HG03045 (cell line): ENCODE results near the gene RNF181.
"Not testable (repeated sequence)": the region's sequence is repeated elsewhere in the genome, so short reads cannot be mapped to it uniquely, and the experiment has no call there.

Experiments
- ATAC-seq: cut with Tn5 transposase; IDR thresholded peaks from one replicate; pipeline ENCODE4 v1.9.1; 2021; ENCODE audit warnings: mild to moderate bottlenecking, moderate library complexity; ENCODE audit not compliant: unreplicated experiment

RNF181 gene

DNA sequence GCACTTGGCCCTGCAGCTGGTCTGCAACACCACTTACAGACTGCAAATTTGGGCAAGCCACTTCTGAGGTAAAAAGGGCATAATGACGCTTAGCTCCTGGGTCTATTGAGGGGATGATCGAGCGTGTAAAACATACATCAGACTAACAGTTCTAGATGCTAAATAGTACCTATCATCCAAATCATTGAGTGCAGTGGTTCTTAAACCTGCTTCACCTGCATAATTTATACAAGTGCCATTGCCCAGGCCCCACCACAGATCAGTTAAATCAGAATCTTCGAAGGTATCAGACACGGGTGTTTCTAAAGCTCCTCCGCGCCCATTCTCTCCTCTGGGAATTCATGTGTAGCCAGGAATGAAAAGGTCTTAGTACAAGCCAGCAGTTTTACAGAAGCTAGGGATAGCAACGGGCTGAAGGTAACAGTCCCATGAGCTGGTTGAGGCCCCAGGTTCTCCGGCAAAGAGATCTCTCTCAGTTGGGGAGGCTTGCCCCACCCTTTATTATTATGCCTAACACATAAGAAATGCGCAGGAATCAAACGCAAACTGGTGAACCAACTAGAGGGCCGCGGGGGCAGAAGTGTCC is 737 bp upstream of the RNF181 start:
- no peak for ATAC-seq

DNA sequence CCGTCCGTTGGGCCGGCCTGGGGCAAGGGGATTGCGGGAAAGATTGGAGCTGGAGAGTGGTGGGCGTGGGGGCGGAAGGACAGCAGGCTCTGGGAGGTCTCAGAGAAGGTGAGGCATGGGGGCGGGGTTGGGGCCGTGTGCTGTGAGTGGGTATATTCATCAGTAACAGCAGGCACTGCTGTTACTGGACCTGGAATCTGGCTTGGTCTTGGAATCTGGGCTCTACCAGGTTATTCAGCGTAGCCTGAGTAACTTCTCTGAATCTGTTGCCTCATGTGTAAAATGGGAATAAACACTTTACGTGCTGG is 435 bp downstream of the RNF181 start:
- no peak for ATAC-seq

DNA sequence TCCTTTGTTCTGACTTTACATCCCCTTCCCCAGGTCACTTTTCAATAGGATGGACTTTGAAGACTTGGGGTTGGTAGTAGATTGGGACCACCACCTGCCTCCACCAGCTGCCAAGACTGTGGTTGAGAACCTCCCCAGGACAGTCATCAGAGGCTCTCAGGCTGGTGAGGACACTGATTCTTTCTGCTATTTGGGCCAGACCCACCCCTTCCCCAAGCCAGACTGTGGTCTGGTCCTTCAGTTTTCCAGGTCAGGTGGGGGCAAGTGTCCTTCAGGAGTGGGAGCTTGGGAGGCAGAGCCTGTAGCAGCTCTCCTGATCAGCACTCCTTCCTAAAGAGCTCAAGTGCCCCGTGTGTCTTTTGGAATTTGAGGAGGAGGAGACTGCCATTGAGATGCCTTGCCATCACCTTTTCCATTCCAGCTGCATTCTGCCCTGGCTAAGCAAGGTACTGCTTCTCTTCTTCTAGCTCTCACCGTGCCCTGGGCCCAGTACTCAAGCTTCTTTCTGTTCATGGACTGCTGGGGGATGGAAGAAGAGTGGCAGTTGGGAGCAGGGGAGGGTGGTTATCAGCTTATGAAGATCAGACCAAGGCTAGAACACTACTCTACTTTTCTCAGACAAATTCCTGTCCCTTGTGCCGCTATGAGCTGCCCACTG is 1.1 kb downstream of the RNF181 start:
- ATAC-seq: no peak

DNA sequence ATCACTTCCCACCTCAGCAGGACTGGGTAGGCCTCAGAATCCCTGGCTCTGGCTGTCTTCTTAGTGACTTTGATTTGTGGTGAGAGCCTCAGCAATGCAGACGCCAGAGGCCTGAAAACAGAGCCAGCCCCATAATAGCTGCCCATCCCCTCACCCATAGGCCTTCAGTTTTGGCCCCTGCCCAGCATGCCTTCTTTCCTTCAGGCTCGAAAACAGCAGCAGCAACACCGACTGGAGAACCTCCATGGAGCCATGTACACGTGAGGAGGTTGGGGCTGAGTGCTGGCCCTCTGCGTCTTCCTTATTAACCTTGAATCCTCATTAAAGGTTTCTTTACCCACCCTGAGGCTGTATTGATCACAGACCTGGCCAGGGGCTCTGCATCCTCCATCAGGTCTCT is 1.7 kb downstream of the RNF181 start:
- no peak for ATAC-seq

DNA sequence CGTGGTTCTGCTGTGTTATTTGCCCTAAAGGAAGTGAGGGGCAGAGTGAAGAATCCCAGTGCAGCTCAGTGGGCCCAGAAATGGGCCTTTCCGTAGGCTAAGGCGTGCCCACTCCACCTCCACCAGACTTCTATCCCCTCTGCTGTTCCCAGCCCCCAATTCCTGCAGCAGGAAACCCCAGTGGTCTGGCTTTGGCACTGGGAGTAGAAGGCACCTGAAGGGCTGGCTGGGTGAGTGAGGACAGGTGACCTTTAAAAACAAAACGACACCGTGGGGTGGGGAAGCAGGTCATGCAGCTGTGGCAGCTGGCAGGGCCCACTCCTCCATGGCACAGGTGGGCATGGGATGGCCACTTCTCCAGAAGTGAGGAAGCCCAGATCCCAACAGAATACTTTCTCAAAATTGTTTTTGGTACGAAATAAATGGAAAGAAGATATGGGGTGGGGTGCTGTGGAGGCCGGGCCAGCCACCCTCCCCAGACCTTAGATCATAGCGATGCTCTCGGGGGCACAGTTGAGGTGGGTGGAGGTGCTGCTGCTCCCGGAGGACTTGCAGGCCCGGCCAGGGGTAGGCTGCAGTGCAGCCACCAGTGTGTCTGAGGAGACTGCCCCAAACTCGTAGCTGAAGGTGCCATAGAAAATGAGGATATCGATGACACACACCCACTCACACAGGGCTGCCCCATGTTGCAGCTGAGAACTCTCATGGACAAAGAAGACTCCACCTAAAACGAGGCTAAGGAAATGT is 3.2 kb downstream of the RNF181 start:
- no peak for ATAC-seq

DNA sequence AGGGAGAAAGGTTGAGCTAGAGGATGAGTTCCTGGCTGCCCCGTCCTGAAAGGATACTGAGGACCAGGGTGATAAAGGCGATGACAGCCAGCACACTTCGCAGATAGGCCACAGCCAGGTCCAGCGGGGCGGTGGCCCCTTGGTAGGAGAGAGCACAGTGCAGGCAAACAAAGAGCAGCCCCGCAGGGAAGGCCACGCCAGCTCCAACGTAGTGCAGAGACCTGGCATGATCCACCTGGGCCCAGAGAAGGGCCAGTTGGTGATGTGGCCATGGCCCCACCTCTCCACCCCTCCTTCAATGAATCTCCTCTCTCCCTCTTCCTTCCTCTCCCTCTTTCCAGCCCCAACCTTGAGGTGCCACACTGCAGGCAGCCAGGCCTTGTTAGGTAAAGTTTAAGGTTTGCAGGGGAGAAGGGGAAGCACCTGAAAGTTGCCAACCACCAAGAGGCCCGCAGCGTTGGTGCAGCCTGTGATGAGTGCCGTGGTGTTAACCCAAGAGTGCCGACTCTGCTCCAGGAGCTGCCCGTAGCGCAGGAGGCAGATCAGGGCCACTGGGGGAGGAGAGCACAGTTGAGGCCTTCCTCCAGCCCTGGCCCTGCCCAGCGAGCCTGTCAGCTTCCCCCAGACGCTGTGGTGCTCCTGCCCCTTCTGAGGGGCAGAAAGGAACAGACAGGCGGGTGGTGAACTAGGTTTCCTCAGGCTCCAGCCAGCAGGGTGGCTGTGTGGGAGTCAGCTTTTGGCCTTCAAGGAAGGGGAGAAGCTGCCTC is 4.1 kb downstream of the RNF181 start:
- ATAC-seq: no peak

DNA sequence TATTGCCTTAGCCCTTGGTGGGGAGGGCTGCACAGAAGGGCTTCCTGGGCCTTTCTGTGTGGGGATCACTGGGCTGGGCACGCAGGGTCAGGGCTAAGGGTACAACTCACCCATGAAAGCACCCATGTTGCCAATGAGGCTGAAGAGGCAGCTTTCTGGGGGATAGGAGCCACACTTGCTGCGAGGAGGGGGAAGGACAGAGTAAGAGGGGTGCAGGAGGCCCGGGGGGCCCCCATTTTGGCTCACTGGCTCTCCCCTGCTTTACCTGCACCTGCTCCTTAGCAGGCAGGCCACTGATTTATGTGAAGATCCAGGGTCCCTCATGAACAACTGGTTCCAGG is 4.7 kb downstream of the RNF181 start:
- no peak for ATAC-seq

DNA sequence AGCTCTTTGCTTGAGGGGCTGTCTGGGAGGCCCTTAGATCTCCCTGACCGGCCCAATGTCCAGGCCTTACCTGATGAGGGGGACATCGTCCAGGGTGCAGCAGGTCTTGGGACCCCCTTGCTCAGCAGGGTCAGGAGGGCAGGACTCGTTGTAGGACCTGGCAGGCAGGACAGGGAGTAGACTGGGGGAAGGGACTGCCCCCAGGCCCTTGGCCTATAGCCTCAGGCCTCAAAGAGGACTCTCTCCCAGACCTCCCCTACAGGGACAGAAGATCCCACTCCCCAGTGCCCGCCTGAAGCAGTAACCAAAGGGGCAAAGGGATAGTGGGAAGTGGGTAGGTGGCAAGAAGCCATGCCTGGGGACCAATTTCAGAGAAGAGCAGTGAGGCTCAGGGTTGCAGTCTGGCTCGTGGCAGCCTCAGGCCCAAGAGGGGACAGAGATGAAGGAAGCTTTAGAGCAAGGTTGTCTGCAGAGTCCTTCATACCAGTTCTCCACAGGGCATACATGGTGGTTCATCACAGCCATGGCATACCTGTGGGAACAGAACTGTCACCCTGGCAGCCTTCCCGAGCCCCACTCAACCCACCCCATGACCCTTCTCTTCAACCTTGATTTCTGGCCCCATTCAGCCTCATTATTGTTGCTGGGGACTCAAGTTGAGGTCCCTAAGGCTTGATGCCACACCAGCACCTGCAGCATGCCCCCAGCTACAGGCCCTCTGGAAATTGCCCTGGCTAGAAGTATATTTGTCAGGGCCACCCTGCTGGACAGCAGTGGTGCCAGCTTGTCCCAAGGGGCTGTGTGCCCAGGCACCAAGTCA is 5.6 kb downstream of the RNF181 start:
- no peak for ATAC-seq

DNA sequence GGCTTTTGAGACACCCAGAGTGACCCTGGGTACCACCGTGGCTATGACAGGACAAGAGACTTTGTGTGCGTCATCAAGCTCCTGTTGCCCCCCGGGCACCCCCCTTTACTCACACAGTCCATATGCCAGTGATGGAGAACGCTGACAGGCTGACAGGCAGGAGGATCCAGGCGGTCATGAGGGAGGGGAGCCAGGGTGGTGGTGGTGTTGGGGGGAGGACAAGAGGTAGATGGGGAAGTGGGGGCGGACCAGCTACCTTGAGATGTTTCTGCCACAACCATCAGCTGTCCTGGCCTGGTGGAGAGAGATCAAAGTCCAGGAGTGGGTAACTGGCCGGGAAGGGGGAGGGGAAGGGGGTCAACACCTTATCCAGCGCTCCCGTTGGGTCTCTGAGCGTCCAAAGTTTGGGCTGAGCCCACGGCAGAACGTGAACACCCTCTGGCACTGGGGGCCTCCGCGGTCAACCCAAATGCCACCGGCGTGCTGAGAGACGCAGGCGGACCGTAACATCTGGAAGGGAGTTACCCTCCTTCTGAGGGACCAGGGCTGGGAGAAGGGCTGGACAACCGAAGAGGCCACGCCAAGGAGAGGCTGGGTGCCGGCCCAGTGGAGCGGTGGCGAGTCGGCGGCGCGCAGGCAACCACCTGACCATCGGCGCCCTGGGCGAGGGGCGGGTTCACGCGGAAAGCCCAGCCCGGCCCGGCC is 6.4 kb downstream of the RNF181 start:
- peak; percentile 44 for ATAC-seq

DNA sequence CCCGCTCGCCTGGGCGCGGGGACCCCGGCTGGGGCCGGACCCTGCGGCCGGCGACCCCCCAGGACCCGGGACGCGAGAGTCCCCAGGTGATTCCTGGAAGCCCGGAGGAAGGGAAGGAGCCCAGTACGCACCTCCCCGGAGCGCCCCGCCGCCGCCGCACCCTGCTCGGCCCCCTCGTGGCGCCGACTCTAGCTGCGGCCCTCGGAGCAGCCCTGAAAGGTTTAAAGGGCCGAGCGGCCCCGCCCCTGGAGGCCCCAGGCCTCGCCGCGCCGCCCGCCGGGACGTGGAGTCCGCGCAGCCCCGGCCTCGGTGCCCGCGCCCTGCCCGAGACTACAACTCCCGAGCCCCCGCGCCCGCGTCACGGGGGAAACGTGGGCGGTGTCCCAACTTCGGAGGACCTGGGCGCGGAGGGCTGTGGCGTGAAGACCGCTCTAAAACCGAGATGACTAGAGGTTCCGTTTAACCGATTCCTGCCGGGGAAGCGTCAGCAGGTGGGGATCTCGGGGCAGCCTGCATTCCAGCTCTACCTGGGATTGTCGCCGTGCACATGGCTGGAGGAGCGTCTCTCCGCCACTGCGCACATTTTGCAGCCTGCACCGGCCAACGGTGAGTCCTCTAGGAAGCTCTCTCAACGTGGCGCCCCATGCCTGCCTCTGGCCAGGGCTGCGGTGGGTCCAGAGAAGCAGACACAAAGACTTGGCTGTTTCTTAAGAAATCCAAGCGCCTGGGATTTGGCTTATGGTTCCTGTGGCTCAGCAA is 7.1 kb downstream of the RNF181 start, which contains the start of gene TMEM150A:
Gene TMEM150A, minus strand, starts transcription at position 223 of the 759 bp plus-strand sequence. CDS start 750 bp downstream, outside the sequence.
- ATAC-seq: peak; percentile 96

DNA sequence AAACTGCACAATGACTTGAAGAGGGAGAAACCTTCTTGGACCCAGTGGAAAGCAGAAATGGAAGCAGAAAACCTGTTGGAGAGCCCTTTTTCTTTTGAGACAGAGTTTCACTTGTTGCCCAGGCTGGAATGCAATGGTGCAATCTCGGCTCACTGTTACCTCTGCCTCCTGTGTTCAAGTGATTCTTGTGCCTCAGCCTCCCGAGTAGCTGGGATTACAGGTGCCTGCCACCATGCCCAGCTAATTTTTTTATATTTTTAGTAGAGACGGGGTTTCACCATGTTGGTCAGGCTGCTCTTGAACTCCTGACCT is 8.5 kb downstream of the RNF181 start:
- not testable (repeated sequence) for ATAC-seq

DNA sequence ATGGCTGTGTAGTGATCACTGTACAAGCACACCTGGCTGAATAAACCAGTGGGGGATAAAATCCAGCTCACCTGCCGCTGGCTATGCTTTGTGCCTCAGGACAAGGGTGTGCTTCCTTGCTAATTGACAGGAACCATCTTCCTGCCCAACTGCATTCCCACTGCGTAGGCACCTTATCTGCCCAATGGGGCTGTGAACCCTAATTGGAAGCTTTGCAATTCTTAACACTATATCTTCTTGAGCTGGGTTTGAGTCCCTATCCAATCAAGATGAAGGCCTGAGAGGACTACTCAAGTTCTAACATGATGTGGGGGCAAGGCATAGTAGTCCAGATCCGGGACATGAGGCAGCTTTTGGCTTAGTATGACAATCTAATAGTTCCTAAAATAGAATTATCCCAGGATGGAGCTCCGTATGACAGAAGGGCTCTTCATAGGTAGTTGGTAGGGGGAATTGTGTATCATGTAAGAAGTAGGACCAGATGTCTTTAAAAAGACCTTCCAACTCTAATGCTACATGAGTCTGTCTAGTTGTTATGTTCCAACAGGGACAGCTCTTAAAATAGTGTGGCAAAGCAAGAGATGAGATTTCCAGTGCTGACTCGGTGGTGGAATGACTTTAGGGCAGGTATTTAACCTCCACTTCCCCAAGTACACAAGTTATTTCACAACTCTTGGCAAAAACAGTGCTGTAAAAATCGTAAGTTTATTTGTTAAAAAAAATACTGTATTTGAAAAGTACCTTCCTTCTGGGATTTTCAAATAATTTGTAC is 9.2 kb downstream of the RNF181 start:
- no peak for ATAC-seq

DNA sequence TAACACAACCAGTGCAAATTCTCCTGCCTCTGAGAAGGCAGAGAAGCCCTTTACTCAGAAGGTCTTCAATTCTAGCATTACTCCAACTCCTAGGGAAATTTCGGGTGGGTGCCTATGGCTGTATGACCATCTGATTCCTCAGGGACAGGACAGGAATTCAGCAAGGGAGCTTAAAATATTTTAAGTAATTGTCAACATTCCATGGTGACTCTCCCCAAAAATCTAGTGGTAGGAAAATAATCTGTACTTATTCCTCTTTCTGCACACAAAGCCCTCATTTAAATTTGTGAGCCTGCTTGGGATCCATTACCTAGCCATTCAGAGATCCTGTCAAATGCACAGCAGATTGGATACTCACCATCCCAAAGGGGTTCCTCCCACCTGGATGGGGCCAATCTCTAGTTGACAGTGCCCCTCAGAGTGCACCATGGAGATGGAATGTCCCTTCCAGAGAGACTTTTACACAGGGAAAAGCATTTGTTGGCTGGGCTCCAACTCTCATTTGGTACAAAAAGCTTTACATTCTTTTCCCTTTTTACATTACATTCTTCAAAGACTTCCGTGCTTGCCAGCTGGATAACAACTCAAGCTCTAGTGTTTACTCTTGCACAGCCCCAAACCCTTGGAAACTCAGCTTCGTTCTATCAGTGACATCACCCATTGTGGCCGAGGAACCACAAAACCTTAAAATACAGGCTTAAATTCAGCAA is 10.0 kb downstream of the RNF181 start:
- no peak for ATAC-seq

DNA sequence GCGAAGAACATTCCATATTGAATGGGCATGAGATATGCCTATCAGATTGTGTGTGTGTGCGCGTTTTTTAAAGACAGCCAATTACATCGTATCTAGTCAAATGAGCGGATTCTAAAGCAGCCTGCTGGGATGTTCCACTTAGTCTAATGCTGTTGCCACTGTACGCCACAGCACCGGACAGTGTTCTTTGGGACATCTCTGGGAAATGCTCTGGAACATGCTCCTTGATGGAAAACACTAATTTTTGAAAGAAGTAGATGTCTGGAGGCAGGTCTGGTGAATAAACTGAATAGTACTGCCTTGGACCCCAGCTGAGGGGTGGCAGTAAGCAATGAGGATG is 10.5 kb downstream of the RNF181 start:
- no peak for ATAC-seq

DNA sequence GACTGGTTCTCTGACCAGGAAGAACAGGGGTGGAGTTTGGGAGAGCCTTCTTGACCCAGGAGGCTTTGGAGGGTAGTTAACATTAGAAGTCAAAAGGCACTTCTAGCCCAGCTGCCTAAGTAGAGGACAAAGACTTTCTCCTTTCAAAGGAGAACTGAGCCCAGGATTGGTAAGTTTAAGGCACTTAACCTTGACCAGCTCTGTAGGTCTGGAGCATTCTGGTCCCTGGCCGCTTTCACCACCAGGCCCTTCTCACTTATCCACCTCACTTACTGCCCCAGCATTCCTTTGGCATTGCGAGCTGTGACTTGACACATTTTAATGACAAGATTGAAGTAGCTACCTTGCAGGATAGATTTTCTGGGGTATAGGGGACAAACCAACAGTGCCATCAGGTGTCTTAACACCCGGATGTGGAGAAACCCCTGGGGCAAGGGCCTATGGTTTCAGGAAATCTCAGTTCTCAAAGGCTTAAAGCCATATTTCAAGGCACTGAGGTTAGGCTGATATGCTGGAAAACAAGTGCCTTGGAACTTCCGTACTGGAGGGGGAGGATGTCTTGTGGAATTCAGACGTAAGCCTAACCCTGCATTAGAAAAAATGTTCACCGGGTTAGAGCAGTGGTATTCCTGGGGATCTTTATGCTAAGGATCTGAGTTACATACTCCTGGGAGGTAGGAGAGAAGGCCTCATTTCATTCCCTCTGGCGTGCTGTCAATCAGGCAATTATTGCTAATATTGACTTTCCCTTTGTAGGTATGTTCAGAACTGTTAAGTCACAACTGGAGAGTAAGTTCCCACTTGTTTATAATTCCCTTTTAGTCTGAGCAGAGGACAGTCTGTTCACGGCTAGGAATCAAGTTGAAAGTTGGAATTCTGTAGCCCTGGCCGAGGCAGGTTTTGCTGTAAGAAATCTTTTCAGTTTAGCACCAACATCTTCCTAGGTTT is 12.0 kb downstream of the RNF181 start:
- no peak for ATAC-seq

DNA sequence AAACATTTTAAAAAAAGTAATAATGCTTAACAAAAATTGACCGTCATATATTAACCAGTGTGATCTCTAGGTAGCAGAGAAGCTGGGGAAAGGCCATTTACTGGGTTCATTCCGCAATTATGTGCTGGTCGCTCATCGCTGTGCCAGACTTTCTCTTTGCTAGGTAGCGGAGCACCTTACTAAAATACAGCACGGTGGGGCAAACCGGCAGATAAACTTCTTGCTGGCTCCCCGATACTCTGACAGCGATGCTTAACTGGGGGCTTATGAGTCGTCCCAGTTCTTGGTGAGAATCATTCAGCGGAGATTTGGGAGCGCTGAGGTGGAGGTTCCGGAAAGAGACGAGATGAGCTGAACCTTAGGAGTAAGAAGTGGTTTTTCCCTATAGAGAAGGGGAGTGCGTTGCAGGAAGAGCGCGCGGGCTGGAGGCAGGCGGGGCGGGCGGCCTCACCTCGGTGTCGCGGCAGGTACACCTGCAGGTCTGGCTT is 15.7 kb downstream of the RNF181 start:
- no peak for ATAC-seq
